ENCODE results near the gene TRPV4. TPM values are rescaled to one million over a fixed set of nuclear protein-coding genes. Genes with fewer than 3 reads are reported as not detected.

Gene TRPV4
- total RNA-seq, 1 experiment from 2014 or later, result 0.44 TPM

DNA sequence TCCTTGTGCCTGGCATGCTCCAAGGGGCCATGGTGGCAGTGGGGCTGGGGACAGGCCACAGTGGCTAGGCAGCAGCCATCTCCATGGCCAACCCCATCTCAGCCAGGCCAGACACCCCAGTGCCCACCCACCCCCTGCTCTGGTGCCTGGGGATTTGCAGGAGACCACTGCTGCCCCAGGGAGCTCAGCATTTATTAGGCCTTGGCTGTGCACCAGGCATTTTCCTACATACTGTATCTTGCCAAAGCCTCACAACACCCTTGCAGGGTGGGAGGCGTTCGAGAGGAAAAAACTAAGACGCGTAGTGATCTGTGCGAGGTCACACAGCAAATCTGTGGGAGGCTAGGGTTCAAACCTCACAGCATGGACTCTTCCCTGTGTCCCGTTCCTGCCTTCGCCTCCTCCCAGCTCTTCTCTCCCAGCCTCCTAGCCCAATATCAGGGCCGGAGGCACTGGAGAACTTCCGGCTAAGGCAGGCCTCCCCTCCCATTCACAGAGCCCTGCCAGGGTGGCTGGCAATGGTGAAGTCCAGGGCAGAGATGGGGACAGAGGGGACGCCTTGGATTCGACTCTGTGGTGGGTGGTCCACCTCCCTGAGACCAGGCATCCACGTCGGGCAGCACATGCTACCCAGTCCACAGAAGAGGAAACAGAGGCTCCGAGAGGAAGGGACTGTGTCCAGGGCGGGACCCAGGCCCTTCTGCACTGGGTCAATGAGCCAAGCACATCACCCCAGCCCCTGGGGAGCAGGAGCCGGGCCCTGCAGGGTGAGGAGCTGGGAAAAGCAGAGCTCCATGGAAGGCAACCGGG is 62.1 kb downstream of the TRPV4 start:
- in situ Hi-C loops (cut with HindIII; ENCODE audit: low pct_unique_long_range_greater_than_20kb, low sequenced_read_pairs) (no loop called here), intact Hi-C loops (cut with micrococcal nuclease; ENCODE audit: unreplicated experiment) (loop anchor here (10.0 kb wide), 1 partner anchor 336 kb away; no protein-coding TSS in a partner anchor)
- DNase-seq (ENCODE audit: low read depth, low spot score), result no peak
- H3K36me3 ChIP-seq (ENCODE audit: control insufficient read depth, insufficient read depth, low read length), result no peaks in the 10 kb centered on the region
- no peak for ATAC-seq
- no peaks in the 10 kb centered on the region for H3K9me3 ChIP-seq (ENCODE audit: control insufficient read depth, insufficient read depth, low read depth, low read length)
- ChIA-PET POLR2A (interaction anchor here (0.6 kb wide), 2 partner anchors 169 to 464 kb away, joined by 12 to 14 read pairs; no protein-coding TSS in a partner anchor), CTCF (no interaction called here)
- TF ChIP-seq TCF7L2 (IDR thresholded peaks at IDR 0.05; ENCODE audit: low read depth, low read length) (no peak), POLR2AphosphoS5 (IDR thresholded peaks at IDR 0.05; ENCODE audit: low read depth, low read length) (no peak), SIN3A (IDR thresholded peaks at IDR 0.05; ENCODE audit: borderline replicate concordance, insufficient read depth, low read depth, low read length) (no peak), CTCF (IDR thresholded peaks at IDR 0.05) (no peak)
- TF ChIP-seq, protein P1, sequence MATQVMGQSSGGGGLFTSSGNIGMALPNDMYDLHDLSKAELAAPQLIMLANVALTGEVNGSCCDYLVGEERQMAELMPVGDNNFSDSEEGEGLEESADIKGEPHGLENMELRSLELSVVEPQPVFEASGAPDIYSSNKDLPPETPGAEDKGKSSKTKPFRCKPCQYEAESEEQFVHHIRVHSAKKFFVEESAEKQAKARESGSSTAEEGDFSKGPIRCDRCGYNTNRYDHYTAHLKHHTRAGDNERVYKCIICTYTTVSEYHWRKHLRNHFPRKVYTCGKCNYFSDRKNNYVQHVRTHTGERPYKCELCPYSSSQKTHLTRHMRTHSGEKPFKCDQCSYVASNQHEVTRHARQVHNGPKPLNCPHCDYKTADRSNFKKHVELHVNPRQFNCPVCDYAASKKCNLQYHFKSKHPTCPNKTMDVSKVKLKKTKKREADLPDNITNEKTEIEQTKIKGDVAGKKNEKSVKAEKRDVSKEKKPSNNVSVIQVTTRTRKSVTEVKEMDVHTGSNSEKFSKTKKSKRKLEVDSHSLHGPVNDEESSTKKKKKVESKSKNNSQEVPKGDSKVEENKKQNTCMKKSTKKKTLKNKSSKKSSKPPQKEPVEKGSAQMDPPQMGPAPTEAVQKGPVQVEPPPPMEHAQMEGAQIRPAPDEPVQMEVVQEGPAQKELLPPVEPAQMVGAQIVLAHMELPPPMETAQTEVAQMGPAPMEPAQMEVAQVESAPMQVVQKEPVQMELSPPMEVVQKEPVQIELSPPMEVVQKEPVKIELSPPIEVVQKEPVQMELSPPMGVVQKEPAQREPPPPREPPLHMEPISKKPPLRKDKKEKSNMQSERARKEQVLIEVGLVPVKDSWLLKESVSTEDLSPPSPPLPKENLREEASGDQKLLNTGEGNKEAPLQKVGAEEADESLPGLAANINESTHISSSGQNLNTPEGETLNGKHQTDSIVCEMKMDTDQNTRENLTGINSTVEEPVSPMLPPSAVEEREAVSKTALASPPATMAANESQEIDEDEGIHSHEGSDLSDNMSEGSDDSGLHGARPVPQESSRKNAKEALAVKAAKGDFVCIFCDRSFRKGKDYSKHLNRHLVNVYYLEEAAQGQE (IDR thresholded peaks at IDR 0.05; ENCODE audit: insufficient read depth in 1 of 2, low read depth in 2 of 2, low read length in 1 of 2), result no peak
- no peak overlapping the region for H3K4me3 ChIP-seq (ENCODE audit: low read depth in 2 of 2, low read length in 2 of 2)
- H3K4me1 ChIP-seq (ENCODE audit: control insufficient read depth, insufficient read depth, low read length), result peaks cover 8% of the 10 kb centered on the region
- H3K27me3 ChIP-seq (ENCODE audit: control insufficient read depth, insufficient read depth, low read length), result no peaks in the 10 kb centered on the region
- BruUV-seq (replicated peaks), result no TSS peak
- H3K27ac ChIP-seq (ENCODE audit: low read length), result no peak overlapping the region

GRCh38 chr12:109770104-109770860 is 62.9 kb downstream of the TRPV4 start:
- no peaks in the 10 kb centered on the region for H3K27me3 ChIP-seq (ENCODE audit: control insufficient read depth, insufficient read depth, low read length)
- CTCF ChIA-PET, result no interaction called here
- TF ChIP-seq SIN3A (IDR thresholded peaks at IDR 0.05; ENCODE audit: borderline replicate concordance, insufficient read depth, low read depth, low read length) (no peak), CTCF (IDR thresholded peaks at IDR 0.05) (no peak), POLR2AphosphoS5 (IDR thresholded peaks at IDR 0.05; ENCODE audit: low read depth, low read length) (no peak), TCF7L2 (IDR thresholded peaks at IDR 0.05; ENCODE audit: low read depth, low read length) (no peak)
- TF ChIP-seq, protein P1 (IDR thresholded peaks at IDR 0.05; ENCODE audit: insufficient read depth in 1 of 2, low read depth in 2 of 2, low read length in 1 of 2), result no peak
- no peaks in the 10 kb centered on the region for H3K36me3 ChIP-seq (ENCODE audit: control insufficient read depth, insufficient read depth, low read length)
- intact Hi-C loops (cut with micrococcal nuclease; ENCODE audit: unreplicated experiment), result loop anchor here (10.0 kb wide), 1 partner anchor 335 kb away; no protein-coding TSS in a partner anchor
- DNase-seq (ENCODE audit: low read depth, low spot score) (no peak), ATAC-seq (no peak)
- no TSS peak for BruUV-seq (replicated peaks)
- POLR2A ChIA-PET, result interaction anchor here (0.6 kb wide), 1 partner anchor 168 kb away, joined by 14 read pairs; no protein-coding TSS in a partner anchor
- H3K4me3 ChIP-seq (ENCODE audit: low read depth in 2 of 2, low read length in 2 of 2), result no peak overlapping the region
- H3K27ac ChIP-seq (ENCODE audit: low read length), result no peak overlapping the region
- in situ Hi-C loops (cut with HindIII; ENCODE audit: low pct_unique_long_range_greater_than_20kb, low sequenced_read_pairs), result no loop called here
- peaks cover 8% of the 10 kb centered on the region for H3K4me1 ChIP-seq (ENCODE audit: control insufficient read depth, insufficient read depth, low read length)
- no peaks in the 10 kb centered on the region for H3K9me3 ChIP-seq (ENCODE audit: control insufficient read depth, insufficient read depth, low read depth, low read length)

Measured in Panc1 (cell line).